Skeletal muscle cell (primary cell): ENCODE data around the gene DMXL2.
A peak's percentile ranks its signal among the peaks of the same experiment; 100 is the strongest.
"Not testable (repeated sequence)": the region's sequence is repeated elsewhere in the genome, so short reads cannot be mapped to it uniquely, and the experiment has no call there.

ENCODE experiments used
- DNase-seq: peaks from one replicate; pipeline ENCODE4 v3.0.0-alpha.2; 2010; ENCODE audit warnings: low read depth
- H3K4me3 ChIP-seq: 2 replicates; pipeline ENCODE4 v1.5.1; 2011; ENCODE audit warnings: low read depth, mild to moderate bottlenecking, control low read depth, low read length, moderate library complexity

DMXL2 gene

DNA sequence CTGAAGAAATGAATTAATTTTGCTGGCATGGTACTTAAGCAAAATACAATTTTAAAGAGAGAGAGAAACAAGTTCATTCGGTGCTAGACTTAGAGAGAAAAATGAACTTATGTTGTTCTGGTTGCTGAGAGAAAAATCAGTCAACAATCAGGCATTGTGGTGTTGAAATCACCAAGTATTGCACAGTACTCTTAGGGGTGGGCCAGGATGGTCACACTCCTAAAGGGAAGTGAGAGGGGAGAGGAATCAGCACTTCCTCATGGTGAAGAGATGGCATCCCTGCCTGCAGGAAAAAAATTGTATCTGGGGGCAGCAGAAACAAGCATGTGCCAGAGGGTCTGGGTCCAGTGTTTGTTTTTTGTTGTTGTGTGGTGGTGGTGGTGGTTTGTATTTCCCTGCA is 7.0 kb upstream of the DMXL2 start:
- DNase-seq = no peak
- H3K4me3 ChIP-seq = no peak overlapping the region

DNA sequence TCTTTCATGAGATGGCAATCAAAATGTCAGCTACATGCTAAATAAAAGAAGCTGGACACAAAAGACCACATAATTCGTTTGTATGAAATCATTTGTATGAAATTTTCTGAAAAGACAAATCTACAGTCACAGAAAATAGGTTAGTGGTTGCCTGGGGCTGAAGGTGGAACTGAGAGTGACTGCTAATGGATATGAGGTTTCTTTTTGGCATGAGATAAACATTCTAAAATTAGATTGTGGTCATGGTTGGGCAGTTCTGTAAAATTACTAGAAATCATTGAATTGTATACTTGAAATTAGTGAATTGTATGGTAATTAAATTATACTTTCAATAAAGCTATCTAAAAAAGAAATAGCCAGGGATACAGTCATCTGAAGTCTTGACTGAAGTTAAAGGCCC is 2.7 kb upstream of the DMXL2 start:
- DNase-seq = no peak
- H3K4me3 ChIP-seq = no peak overlapping the region

DNA sequence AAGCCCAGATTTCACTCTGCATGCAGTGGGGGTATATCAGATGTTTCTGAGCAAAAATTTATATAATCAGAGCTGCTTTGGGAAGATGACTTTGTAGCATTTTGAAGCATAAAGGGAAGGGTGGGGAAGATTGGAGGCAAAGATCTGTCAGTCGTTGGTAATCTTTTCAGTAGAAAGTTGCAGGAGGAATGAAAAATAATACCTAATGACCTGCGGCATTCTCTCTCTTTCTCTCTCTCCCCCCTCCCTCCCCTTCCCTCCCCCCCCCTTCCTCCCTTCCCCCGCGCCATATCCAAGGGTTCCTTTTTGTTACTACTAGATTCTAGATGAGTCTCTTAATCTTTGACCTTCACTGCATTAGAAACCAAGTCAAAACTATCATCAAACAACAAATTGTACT is 1.5 kb upstream of the DMXL2 start:
- no peak for DNase-seq
- no peak overlapping the region for H3K4me3 ChIP-seq

DNA sequence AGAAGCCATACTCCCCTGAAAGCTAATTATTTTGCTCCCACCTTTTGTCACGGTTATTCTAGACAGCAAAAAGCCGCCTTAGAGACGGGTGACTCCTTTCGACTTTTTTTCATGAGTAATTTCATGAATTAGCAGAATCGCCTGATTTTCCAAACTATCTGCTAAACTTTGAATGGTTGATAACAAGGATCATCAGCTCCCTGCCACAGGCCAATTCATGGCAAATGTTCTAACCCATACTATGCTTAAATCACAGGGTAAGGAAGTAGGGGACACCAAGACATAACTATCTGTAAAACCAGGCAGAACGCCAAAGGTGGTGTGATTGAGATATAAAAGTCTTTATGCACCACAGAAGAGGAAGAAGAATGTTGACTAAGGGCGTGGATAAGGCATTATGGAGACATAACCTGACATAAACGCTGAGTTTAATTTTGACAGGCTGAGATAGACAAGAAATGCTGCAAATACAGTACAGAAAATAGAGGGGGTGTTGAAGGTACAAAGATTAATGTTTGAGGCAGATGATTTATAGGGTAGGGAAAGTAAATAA is 891 bp upstream of the DMXL2 start:
- H3K4me3 ChIP-seq = peak overlapping the region; percentile 93
- DNase-seq = no peak

DNA sequence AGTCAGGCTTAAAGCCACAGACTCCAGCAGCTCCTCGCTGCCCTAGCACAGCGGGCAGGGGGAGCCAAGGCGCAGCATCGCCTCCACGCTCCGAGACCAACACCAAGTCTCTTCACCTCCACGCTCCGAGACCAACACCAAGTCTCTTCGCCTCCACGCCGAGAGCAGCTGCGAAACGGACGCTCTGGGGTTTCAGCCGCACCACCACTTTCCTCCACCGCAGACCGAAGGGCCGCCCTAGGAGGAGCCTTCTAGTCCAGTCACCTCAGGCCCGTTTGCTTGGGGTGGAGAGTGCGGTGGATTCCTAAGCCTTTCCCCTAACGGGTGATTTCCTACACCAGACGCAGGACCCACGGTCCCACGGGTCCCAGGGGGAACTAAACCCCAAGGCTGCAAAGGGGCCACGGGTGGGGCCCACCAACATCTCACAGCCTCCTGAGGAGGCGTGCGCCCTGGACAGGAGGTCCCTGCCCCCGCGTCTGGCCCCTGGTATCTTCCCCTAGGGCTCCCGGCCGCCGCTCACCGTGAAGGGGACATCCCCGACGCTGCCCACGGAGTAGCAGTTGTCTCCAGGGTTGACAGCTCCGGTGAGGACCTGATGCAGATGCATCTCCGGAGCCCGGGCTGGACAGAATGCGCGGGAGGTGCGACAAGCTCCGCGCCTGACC is 501 bp downstream of the DMXL2 start:
- H3K4me3 ChIP-seq = peak overlapping the region; percentile 93
- DNase-seq = peak; percentile 20

DNA sequence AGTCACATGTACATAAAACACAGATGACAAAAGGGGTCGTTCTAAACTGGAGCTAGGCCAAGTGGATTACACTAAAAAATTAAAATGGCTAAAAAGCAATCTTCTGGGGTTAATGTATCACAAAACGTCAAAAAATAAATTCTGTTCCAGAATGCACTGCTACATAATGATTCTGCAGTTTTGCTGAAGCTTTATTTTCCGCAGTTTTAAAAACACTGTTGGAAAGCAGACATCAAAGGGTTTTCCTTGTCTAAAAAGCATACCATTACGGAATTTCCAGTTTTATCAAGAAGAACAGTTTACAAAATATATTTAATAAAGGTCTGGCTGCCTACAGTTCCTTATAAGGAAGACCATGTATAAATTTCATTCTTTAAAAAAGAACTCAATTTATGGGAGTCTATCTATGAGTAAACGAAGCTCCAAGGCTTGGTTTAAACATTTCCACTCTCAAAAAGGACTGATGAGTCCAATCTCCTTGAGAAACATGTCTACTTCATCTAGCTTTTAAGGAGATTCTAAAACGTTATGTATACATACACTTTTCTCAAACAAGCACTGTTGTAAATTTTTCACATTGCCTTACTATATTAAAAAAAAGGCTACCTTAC is 1.3 kb downstream of the DMXL2 start:
- H3K4me3 ChIP-seq = peak overlapping the region; percentile 93
- DNase-seq = no peak

DNA sequence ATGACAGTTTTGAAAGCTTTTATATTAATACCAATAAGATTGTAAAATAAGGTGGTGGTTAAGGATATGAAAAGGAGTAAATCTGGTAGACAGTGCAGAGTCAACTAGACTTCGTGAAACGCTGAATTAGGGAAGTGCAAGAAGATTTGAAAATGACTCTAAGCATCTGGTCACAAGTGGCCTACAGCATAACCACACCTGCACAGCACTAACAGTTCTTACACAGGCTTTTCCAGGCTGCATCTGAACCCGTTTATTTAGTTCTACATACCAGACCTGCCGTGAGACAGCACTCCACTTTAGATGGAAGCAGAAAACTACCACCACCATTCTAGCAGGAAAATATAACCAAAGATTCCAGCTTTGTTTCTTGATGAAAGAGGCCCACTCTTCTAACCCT is 1.9 kb downstream of the DMXL2 start:
- peak overlapping the region; percentile 93 for H3K4me3 ChIP-seq
- no peak for DNase-seq

DNA sequence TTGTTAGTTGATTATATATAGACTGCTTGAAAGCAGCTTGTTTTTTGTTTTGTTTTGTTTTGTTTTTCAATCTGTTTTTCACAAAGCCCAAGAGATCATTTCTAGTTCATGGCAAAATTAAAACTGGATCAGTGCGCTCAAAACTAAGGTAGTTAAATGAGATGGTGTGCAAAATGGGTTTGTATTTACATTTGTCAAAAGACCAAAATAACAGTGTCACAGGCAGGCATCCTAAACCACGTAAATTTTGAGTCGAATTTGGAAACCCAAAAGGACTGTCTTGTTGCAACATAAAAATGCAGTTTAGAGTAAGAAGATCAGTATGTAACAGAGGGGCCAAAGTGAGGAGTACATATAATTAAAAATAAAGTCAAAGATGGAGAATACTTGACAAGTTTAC is 2.4 kb downstream of the DMXL2 start:
- no peak for DNase-seq
- H3K4me3 ChIP-seq = no peak overlapping the region

DNA sequence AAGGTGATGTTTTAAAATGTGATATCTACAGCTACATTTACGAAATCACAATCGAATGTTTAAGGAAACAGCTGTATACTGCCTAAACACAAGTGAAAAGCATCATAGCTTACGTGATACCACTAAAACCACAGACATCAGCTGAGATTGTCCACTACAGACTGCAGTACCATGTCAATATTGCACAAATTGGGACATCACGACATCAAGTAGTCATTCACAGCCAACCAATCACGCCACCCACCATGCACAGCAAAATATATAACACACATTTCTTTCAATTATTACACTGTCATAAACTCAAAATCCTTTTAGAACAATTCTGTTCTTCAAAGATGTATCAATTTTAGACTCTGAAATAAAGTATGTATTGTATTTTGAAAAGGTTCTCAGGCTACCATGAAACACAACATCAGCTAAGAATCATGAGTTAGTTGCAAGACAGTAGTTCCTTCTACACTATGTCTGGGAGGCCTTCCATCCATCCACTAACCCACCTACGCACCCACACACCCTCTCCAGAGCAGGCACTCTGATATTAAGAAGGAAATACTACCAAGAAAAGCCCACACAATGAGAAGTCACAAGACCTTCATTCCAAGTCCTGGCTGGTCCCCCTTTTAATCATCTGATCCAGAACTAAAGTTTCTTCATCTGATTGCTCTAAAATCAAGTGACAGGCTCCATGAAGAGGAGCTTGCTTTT is 3.1 kb downstream of the DMXL2 start:
- DNase-seq = no peak
- H3K4me3 ChIP-seq = no peak overlapping the region

DNA sequence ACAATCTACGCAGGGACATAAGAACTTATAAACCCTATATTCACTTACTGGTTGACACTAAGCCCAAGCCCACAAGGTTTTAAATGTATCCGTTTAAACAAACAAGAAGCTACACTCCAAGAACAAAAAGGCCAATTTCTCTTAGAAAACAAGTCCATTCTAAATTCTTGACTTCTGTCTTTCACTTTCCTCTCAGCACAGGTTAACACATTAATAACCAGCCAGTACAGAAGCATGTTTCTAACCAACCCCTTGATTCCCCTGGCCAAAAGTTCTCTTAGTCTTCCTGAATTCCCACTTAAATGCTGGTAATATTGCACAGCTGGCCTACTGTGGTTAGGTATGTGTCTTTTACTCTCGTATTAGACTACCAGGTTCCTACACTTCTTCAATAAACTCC is 4.7 kb downstream of the DMXL2 start:
- no peak for DNase-seq
- H3K4me3 ChIP-seq = no peak overlapping the region

DNA sequence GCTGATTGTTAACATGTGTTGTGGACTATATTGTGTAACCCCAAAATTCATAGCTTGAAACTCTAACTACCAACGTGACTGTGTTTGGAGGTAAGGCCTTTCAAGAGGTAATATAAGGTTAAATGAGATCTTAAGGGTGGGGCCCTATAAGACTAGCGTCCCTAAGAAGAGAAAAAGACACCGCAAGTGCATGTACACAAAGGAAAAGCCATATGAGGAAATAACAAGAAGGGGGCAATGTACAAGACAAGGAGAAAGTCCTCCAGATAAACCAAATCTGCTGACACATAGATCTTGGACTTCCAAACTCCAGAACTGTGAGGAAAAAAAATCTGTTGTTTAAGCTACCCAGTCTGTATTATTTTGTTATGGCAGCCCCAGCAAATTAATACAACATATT is 8.6 kb downstream of the DMXL2 start:
- no peak for DNase-seq
- no peak overlapping the region for H3K4me3 ChIP-seq

DNA sequence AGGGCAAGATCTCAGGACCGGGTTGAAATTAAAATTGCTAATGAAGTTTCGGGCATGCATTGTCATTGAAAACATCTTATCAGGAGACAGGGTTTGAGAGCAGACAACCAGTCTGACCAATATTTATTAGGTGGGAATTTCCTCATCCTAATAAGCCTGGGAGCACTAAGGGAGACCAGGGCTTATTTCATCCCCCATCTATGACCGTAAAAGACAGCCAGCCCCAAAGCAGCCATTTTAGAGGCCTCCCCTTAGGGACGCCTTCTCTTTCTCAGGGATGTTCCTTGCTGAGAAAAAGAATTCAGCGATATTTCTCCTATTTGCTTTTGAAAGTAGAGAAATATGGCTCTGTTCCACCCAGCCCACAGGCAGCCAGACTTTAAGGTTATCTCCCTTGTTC is 9.9 kb downstream of the DMXL2 start:
- H3K4me3 ChIP-seq = not testable (repeated sequence)

DNA sequence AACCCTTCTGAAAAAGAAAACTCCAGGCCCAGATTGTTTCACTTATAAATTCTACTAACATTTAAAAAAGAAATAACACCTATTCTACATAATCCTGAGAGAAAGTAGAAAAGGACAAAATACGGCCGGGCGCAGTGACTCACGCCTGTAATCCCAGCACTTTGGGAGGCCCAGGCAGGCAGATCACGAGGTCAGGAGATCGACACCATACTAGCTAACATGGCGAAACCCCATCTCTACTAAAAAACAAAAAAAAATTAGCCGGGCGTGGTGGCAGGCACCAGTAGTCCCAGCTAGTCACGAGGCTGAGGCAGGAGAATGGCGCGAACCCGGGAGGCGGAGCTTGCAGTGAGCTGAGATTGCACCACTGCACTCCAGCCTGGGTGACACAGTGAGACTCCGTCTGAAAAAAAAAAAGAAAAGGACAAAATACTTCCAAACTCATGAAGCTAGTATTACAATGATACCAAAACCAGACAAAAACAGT is 19.1 kb downstream of the DMXL2 start:
- DNase-seq, H3K4me3 ChIP-seq: not testable (repeated sequence)

More for the DNA sequence above, 9.9 kb downstream of the DMXL2 start:
- not testable (repeated sequence) for DNase-seq

DNA sequence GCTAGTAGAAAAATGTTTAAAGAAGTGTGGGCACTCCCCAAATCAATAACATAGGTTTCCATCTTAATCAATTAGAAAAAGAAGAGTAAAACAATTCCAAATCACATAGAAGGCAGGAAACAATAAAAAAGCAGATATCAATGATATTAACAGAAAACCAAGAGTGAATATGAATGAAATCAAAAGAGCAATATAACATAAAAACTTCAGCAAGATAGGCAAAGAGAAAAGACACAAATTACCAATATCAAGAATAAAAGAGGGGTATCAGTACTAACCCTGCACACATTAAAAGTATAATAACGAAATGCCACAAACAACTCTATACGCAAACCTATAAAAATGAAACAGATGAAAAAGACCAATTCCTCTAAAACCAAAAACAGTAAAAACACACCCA is 19.6 kb downstream of the DMXL2 start:
- H3K4me3 ChIP-seq = no peak overlapping the region
- no peak for DNase-seq

DNA sequence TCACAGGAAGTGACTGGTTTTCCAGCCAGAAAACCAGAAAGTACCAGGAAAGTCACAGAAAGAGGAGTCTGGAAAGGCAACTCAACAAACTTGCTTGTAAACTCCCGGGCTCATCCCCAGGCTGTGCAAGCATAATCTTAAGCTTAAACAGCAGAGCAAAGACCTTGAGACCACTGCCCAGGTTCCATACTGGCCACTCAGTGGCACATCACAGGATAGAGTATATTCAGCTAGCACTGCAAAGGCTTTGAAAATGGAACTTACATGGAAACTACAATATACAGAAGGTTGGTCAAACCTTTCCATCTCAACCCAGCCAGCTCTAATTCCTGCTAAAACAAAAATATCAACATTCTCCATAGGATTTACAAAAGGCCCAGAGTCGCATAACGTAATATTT is 20.1 kb downstream of the DMXL2 start:
- DNase-seq = no peak
- no peak overlapping the region for H3K4me3 ChIP-seq

DNA sequence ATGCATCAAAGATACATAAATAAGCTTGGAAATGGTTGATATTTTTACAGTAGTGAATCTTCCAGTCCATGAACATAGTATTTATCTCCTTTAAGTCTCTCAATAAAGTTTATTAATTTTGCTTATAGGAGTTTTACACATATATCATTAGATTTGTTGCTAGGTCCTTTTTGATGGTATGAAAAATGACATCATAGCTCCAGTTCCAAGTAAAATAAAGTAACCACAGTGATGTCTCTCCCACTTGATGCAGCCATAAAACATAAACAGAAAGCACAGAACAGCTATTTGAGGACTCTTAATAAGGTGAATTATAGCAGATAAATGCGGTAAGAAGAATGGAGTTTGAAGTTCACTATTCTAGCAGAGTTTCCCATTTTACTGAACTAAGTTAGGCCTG is 20.8 kb downstream of the DMXL2 start:
- DNase-seq = no peak

DNA sequence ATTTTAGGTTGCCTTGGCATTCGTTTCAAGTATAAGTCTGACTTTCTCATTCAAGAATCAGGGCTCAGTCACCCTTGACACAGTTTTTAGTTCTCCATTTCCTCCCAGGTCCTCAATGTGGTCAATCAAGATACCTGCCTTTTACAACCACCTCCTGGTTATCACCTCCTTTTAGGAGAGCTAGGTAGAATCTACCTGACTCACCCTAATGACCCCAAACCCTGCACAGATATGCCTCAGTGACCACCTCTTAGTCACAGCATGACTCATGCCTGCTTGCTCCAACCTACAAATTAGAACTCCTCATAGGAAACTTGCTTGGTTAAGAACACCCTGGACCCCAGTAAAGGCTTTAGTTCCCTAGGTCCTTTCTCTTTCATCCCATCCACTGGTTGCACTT is 22.5 kb downstream of the DMXL2 start:
- H3K4me3 ChIP-seq = no peak overlapping the region
- DNase-seq = no peak

More for the DNA sequence above, 20.8 kb downstream of the DMXL2 start:
- no peak overlapping the region for H3K4me3 ChIP-seq

DNA sequence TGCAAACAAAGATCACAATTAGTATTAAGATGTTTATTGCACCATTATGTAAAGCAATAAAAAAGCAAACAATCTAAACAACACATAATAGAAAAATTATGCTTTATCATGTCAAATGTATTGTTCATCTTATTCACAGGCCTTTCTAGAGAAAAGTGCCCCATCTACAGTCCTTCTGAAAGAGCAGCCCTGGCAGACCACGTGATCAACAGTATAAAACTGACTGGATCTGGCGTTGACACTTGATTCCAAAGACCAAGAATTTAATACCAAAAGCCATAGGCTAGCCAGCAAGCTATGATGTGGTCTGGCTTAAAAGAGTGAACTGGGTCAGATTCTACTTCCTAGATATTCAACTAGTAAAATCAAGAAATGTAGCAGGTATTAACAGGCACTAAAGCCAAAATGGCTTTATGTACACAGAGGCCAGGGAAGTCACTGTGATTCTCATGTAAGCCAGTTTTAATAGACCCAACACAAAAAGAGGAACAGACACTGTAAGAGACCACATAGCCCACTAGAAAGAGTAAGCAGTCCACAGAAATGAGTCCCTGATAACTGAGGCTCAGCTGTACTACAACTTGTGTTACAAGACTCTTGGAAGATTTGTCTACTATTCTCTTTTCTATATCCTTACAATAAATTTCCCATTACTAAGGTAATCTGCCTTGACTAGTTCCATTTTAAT is 32.5 kb downstream of the DMXL2 start:
- no peak overlapping the region for H3K4me3 ChIP-seq
- no peak for DNase-seq

DNA sequence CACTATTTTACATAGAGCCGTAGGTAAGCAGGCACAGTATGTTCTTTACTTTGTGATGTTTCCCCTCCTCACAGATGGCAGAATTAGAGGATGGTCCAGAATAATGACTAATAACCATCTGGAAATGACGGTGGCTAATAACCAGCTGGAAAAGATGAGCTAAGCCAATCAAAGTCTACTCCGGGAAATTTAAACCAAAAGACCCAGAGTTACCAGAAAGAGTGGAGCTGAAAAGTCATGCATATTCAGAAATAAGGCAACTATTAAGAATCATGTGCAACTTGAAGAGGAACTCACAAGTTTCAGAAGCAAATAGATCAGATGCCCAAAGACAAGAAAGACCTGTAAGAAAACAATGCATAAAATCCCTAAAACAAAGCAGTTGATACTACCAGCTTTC is 33.6 kb downstream of the DMXL2 start:
- no peak overlapping the region for H3K4me3 ChIP-seq
- DNase-seq = no peak

DNA sequence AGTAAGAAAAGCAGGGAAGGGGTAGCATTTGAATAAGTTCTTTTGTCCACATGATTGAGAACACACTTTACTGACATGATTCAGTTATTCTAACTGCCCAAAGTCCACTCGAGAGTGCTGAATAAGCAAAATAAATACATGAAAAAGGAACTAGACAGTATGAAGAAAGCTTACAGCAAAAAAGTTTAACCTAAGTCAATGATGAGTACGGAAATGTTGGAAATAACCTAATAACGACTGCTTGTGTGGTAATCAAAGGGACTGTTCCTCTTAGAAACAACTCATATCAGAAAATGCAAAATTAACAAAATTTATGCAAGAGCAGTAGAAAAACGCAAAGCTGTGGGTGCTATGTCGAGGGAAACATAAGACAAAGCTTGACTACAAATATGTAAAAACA is 36.6 kb downstream of the DMXL2 start:
- H3K4me3 ChIP-seq = no peak overlapping the region
- DNase-seq = no peak
